Activated CD4-positive, CD25-positive, alpha-beta regulatory T cell (primary cell): Measurements from ENCODE around the gene HSF2BP.
"Not testable (repeated sequence)": the region's sequence is repeated elsewhere in the genome, so short reads cannot be mapped to it uniquely, and the experiment has no call there.

Experiments
- DNase-seq, 4 experiments: peaks; one replicate each; lab custom pipeline; 2025; lab: John Stamatoyannopoulos, UW

The HSF2BP gene

GRCh38 chr21:43597540-43598250 is 61.6 kb downstream of the HSF2BP start:
- DNase-seq: no peak

- no peak for DNase-seq
These were observed 62.2 kb downstream of the HSF2BP start for GRCh38 chr21:43597052-43597451.

GRCh38 chr21:43596616-43597015 is 62.7 kb downstream of the HSF2BP start:
- DNase-seq: no peak

GRCh38 chr21:43595769-43596168 is 63.5 kb downstream of the HSF2BP start:
- DNase-seq: not testable (repeated sequence)

- no peak for DNase-seq
These were observed 66.2 kb downstream of the HSF2BP start for GRCh38 chr21:43593078-43593477.

- no peak for DNase-seq
These were observed 67.7 kb downstream of the HSF2BP start for GRCh38 chr21:43591571-43591970.

GRCh38 chr21:43590194-43590593 is 69.1 kb downstream of the HSF2BP start:
- DNase-seq: no peak

GRCh38 chr21:43588957-43589356 is 70.3 kb downstream of the HSF2BP start:
- no peak for DNase-seq

- no peak for DNase-seq
These were observed 73.3 kb downstream of the HSF2BP start for GRCh38 chr21:43585924-43586413.

GRCh38 chr21:43585514-43585913 is 73.8 kb downstream of the HSF2BP start:
- no peak for DNase-seq

- no peak for DNase-seq
These were observed 77.8 kb downstream of the HSF2BP start for GRCh38 chr21:43581453-43581852.

GRCh38 chr21:43578677-43579303 is 80.5 kb downstream of the HSF2BP start:
- DNase-seq: no peak

- no peak for DNase-seq
These were observed 83.8 kb downstream of the HSF2BP start for GRCh38 chr21:43575473-43575844.

- DNase-seq: no peak
These were observed 84.4 kb downstream of the HSF2BP start for GRCh38 chr21:43574741-43575472.

- DNase-seq: no peak
These were observed 85.4 kb downstream of the HSF2BP start for GRCh38 chr21:43573921-43574320.

GRCh38 chr21:43572446-43572845 is 86.8 kb downstream of the HSF2BP start:
- DNase-seq: no peak

GRCh38 chr21:43571976-43572375 is 87.3 kb downstream of the HSF2BP start:
- DNase-seq: no peak

- DNase-seq: not testable (repeated sequence)
These were observed 89.1 kb downstream of the HSF2BP start for GRCh38 chr21:43570195-43570594.

GRCh38 chr21:43562451-43562850 is 96.8 kb downstream of the HSF2BP start:
- not testable (repeated sequence) for DNase-seq

GRCh38 chr21:43540561-43540960 is 118.7 kb downstream of the HSF2BP start:
- not testable (repeated sequence) for DNase-seq

- not testable (repeated sequence) for DNase-seq
These were observed 136.7 kb downstream of the HSF2BP start for GRCh38 chr21:43522495-43523131.

- not testable (repeated sequence) for DNase-seq
These were observed 141.6 kb downstream of the HSF2BP start for GRCh38 chr21:43517701-43518100.
